ENCODE measurements around the gene TSPAN2.

TSPAN2 gene

GRCh38 chr1:115115521-115116161 is 26.3 kb upstream of the TSPAN2 start:
- no peak for TF ChIP-seq YY1 (IDR thresholded peaks at IDR 0.05; ENCODE audit: low read depth)
- no peak for TF ChIP-seq RAD21 (IDR thresholded peaks at IDR 0.05; ENCODE audit: low read depth)
- no peak for TF ChIP-seq MAX (IDR thresholded peaks at IDR 0.05)
- TF ChIP-seq ZBTB7A (IDR thresholded peaks at IDR 0.05; ENCODE audit: low read depth) = no peak
- no peak for TF ChIP-seq EP300 (IDR thresholded peaks at IDR 0.05; ENCODE audit: borderline replicate concordance)
- no peak for TF ChIP-seq CREB1 (IDR thresholded peaks at IDR 0.05; ENCODE audit: low read depth)
- TF ChIP-seq FOXM1 (IDR thresholded peaks at IDR 0.05; ENCODE audit: borderline replicate concordance, low read depth) = no peak

GRCh38 chr1:115114308-115114707 is 25.0 kb upstream of the TSPAN2 start:
- TF ChIP-seq RAD21 (IDR thresholded peaks at IDR 0.05; ENCODE audit: low read depth) (no peak), NFIC (IDR thresholded peaks at IDR 0.05) (peak; percentile 75), TEAD4 (IDR thresholded peaks at IDR 0.05) (0 out of 2 replicates have a peak, but pooled peaks have one; percentile 14), EP300 (IDR thresholded peaks at IDR 0.05; ENCODE audit: borderline replicate concordance) (peak; percentile 37; the same call in 1 of the 2 replicates), EGR1 (IDR thresholded peaks at IDR 0.05) (no peak)

- TF ChIP-seq EGR1 (IDR thresholded peaks at IDR 0.05) (peak; percentile 48; the same call in 1 of the 2 replicates), REST (IDR thresholded peaks at IDR 0.05; ENCODE audit: low read depth) (no peak)
Observed at GRCh38 chr1:115113766-115114165, 24.5 kb upstream of the TSPAN2 start.

- TF ChIP-seq CEBPB (IDR thresholded peaks at IDR 0.05) (no peak), RAD21 (IDR thresholded peaks at IDR 0.05; ENCODE audit: low read depth) (peak; percentile 94), TEAD4 (IDR thresholded peaks at IDR 0.05) (0 out of 2 replicates have a peak, but pooled peaks have one; percentile 9)
Observed at GRCh38 chr1:115112496-115113375, 23.4 kb upstream of the TSPAN2 start.

- TF ChIP-seq EGR1 (IDR thresholded peaks at IDR 0.05) (no peak), CREB1 (IDR thresholded peaks at IDR 0.05; ENCODE audit: low read depth) (no peak), TCF12 (IDR thresholded peaks at IDR 0.05; ENCODE audit: low read depth) (no peak), CEBPB (IDR thresholded peaks at IDR 0.05) (peak; percentile 28; the same call in 1 of the 2 replicates), NFIC (IDR thresholded peaks at IDR 0.05) (no peak), EP300 (IDR thresholded peaks at IDR 0.05; ENCODE audit: borderline replicate concordance) (no peak), FOXM1 (IDR thresholded peaks at IDR 0.05; ENCODE audit: borderline replicate concordance, low read depth) (no peak)
Observed at GRCh38 chr1:115107516-115108260, 18.4 kb upstream of the TSPAN2 start.

GRCh38 chr1:115105831-115106230 is 16.5 kb upstream of the TSPAN2 start:
- TF ChIP-seq RAD21 (IDR thresholded peaks at IDR 0.05; ENCODE audit: low read depth) (no peak), EGR1 (IDR thresholded peaks at IDR 0.05) (no peak), EP300 (IDR thresholded peaks at IDR 0.05; ENCODE audit: borderline replicate concordance) (no peak), YY1 (IDR thresholded peaks at IDR 0.05; ENCODE audit: low read depth) (no peak)

GRCh38 chr1:115099693-115100050 is 10.4 kb upstream of the TSPAN2 start:
- TF ChIP-seq MAX (IDR thresholded peaks at IDR 0.05) (no peak), EP300 (IDR thresholded peaks at IDR 0.05; ENCODE audit: borderline replicate concordance) (no peak), ZBTB7A (IDR thresholded peaks at IDR 0.05; ENCODE audit: low read depth) (no peak), CREB1 (IDR thresholded peaks at IDR 0.05; ENCODE audit: low read depth) (no peak), TAF1 (IDR thresholded peaks at IDR 0.05; ENCODE audit: low read depth) (no peak), RAD21 (IDR thresholded peaks at IDR 0.05; ENCODE audit: low read depth) (no peak), USF1 (IDR thresholded peaks at IDR 0.05) (no peak), NFIC (IDR thresholded peaks at IDR 0.05) (no peak), CEBPB (IDR thresholded peaks at IDR 0.05) (no peak), REST (IDR thresholded peaks at IDR 0.05; ENCODE audit: low read depth) (no peak), EGR1 (IDR thresholded peaks at IDR 0.05) (no peak), TCF12 (IDR thresholded peaks at IDR 0.05; ENCODE audit: low read depth) (no peak)
